Heart left ventricle (tissue), 16 donors: ENCODE data around the gene MPV17L2. TPM values are rescaled to one million over a fixed set of nuclear protein-coding genes. Genes with fewer than 3 reads are reported as not detected.

Experiments
- ATAC-seq, 4 donors: fragments of 200-7000 bp; cut with Tn5 transposase; one replicate each; pipeline ENCODE4 v1.9.1; 2020 to 2022; ENCODE audit warnings: moderate library complexity in 4 of 4, mild to moderate bottlenecking in 3 of 4, moderate number of reproducible peaks in 1 of 4
- DNase-seq, 5 donors: peaks; one replicate each; pipeline ENCODE4 v3.0.0-alpha.2; 2020
- H3K27ac ChIP-seq, 12 donors: fragments of 200-600 bp; sonication (generic) in 4 of 12; one replicate each; pipeline versions ENCODE4 v1.5.0 to v1.8.0; 2016 to 2022; ENCODE audit warnings: mild to moderate bottlenecking in 2 of 12
- H3K27me3 ChIP-seq, 9 donors: fragments of 200-600 bp; sonication (generic) in 2 of 9; one replicate each; pipeline versions ENCODE4 v1.5.1 to v1.8.0; 2016 to 2022; ENCODE audit warnings: mild to moderate bottlenecking in 3 of 9
- H3K36me3 ChIP-seq, 9 donors: fragments of 200-600 bp; sonication (generic) in 2 of 9; one replicate each; pipeline versions ENCODE4 v1.5.0 to v1.8.0; 2018 to 2022; ENCODE audit warnings: mild to moderate bottlenecking in 2 of 9
- H3K4me1 ChIP-seq, 12 donors: fragments of 200-600 bp; sonication (generic) in 4 of 12; one replicate each; pipeline versions ENCODE4 v1.5.0 to v1.8.0; 2016 to 2022; ENCODE audit warnings: mild to moderate bottlenecking in 3 of 12
- H3K4me3 ChIP-seq, 12 donors: fragments of 200-600 bp; sonication (generic) in 4 of 12; one replicate each; pipeline versions ENCODE4 v1.5.0 to v1.8.0; 2017 to 2022; ENCODE audit warnings: mild to moderate bottlenecking in 9 of 12, moderate library complexity in 4 of 12
- H3K9me3 ChIP-seq, 12 donors: fragments of 200-600 bp; sonication (generic) in 4 of 12; one replicate each; pipeline versions ENCODE4 v1.5.0 to v1.8.0; 2016 to 2022; ENCODE audit warnings: mild to moderate bottlenecking in 1 of 12
- CTCF ChIP-seq, 12 donors: fragments of 200-600 bp; sonication (generic) in 4 of 12; IDR thresholded peaks; one replicate each; pipeline versions ENCODE4 v1.5.0 to v1.8.0; 2018 to 2022; ENCODE audit warnings: antibody characterized with exemption in 12 of 12, mild to moderate bottlenecking in 5 of 12
- POLR2A ChIP-seq, 2 donors: fragments of 450-650 bp; IDR thresholded peaks; one replicate each; pipeline ENCODE4 v1.6.1; 2017; ENCODE audit warnings: antibody characterized with exemption in 2 of 2, mild to moderate bottlenecking in 2 of 2, moderate library complexity in 2 of 2
- WGBS, 4 donors: extraction: QIAGEN DNeasy Blood & Tissue Kit in 2 of 4; methylation state at CpG; one replicate each; pipeline versions ENCODE4 v1.1.5 to v1.1.7; 2013 to 2018; 5-methylcytosine and 5-hydroxymethylcytosine counted together
- intact Hi-C, 10 donors: fragments of 100-400 bp; cut with DNase I; formaldehyde crosslinking; loops; one replicate each; pipeline versions ENCODE4 v1.11.1 to v1.14.2; 2022
- polyA plus RNA-seq, 2 donors: library from polyadenylated mRNA; stranded (reverse); fragments of 200-250 nt; gene quantifications; one replicate each; pipeline ENCODE4 v1.2.3, GENCODE V29; 2013
- total RNA-seq, 9 donors: library from RNA; depleted of rRNA in 2 of 9; stranded (reverse); fragments of >200 nt in 2 of 9; fragmentation: NEBNext Ultra II Directional in 3 of 9; extraction: Animal tissue kit (Norgen Biotek cat#: 25700) in 3 of 9; gene quantifications; one replicate each; pipeline versions ENCODE4 v1.1.0 to v1.2.4, GENCODE V29; 2016 to 2023
- donor health status: ischemic (EF 13 %, LVEDD 7.1; RV severe dilation, severe dysfunction).
- donor health status: healthy with polysubstance abuse.
- donor health status: DM: no; HTN: yes; CAD: no.
- donor health status: DM: no; HTN: no; CAD: no.
- donor health status: ischemic (EF 25% LVEDD 6.9; RV normal size, moderate dysfunction).
- donor health status: ischemic (EF 25% LVEDD 5.7; RV mildly dilated, moderate dysfunction).
- donor health status: healthy.
- donor health status: DM: yes; HTN: yes; CAD: no.
- donor health status: ischemic (EF 35%, LVEDD 5.7; RV mildly dilated, moderate dysfunction).
- donor health status: nonischemic (EF 11% LVEDD 7.7; RV severe dilation, severe dysfunction).
- donor health status: DM: yes; HTN: yes; CAD: no.
- donor health status: PGD.
- donor health status: ischemic (EF 29% LVEDD 5.4; RV normal size, mild dysfunction).
- donor health status: nonischemic (EF 23%, LVEDD 6.1; RV moderate dilation, normal function).

Gene MPV17L2
- total and polyA plus RNA-seq, 11 donors, result 10.6 to 59.3 (median 18.9) TPM

GRCh38 chr19:18165794-18166544, 27.0 kb upstream of the MPV17L2 start:
- no peaks in the 10 kb centered on the region for H3K9me3 ChIP-seq
- no peaks in the 10 kb centered on the region for H3K27me3 ChIP-seq
- DNase-seq (no peak), ATAC-seq (no peak)
- H3K4me3 ChIP-seq, result no peak overlapping the region
- H3K4me1 ChIP-seq, result peaks cover 0 to 26% (median 6%) of the 10 kb centered on the region in 12 donors
- no peak for TF ChIP-seq CTCF (IDR thresholded peaks at IDR 0.05)
- TF ChIP-seq POLR2A (IDR thresholded peaks at IDR 0.05), result no peak
- peaks cover 0 to 78% (median 67%) of the 10 kb centered on the region in 9 donors for H3K36me3 ChIP-seq
- H3K27ac ChIP-seq, result no peak overlapping the region
- 96 to 98% (median 97%) methylated on average over 15 of the region's 15 CpGs for WGBS, 4 donors
- intact Hi-C loops, result loop anchor here in 3 of 10 donors (5.0 kb wide), 1 partner anchor 54 kb away; no protein-coding TSS in a partner anchor

- no peaks in the 10 kb centered on the region for H3K9me3 ChIP-seq
- H3K36me3 ChIP-seq, result peaks cover 0 to 77% (median 65%) of the 10 kb centered on the region in 9 donors
- H3K27ac ChIP-seq, result no peak overlapping the region
- peaks cover 0 to 30% (median 7%) of the 10 kb centered on the region in 12 donors for H3K4me1 ChIP-seq
- no peaks in the 10 kb centered on the region for H3K27me3 ChIP-seq
- intact Hi-C loops, result loop anchor here in 3 of 10 donors (5.0 kb wide), 1 partner anchor 55 kb away; no protein-coding TSS in a partner anchor
- H3K4me3 ChIP-seq, result no peak overlapping the region
- ATAC-seq (no peak), DNase-seq (no peak)
- 94 to 95% (median 95%) methylated on average over 18 to 21 of the region's 21 CpGs for WGBS, 4 donors
- TF ChIP-seq CTCF (IDR thresholded peaks at IDR 0.05), result no peak
- TF ChIP-seq POLR2A (IDR thresholded peaks at IDR 0.05), result no peak
These were observed 26.0 kb upstream of the MPV17L2 start for GRCh38 chr19:18167011-18167410.

- no peaks in the 10 kb centered on the region for H3K9me3 ChIP-seq
- peak overlapping the region in 1 of 12 donors; percentile 95 for H3K27ac ChIP-seq
- ATAC-seq (peak; percentile 15 to 62 (median 53)), DNase-seq (peak in 3 of 5 donors; percentile 33 to 52 (median 46))
- peak; percentile 45 to 76 (median 67) for TF ChIP-seq CTCF (IDR thresholded peaks at IDR 0.05)
- TF ChIP-seq POLR2A (IDR thresholded peaks at IDR 0.05), result no peak
- 71 to 78% (median 72%) methylated on average over 14 of the region's 14 CpGs for WGBS, 4 donors
- H3K36me3 ChIP-seq, result peaks cover 0 to 67% (median 58%) of the 10 kb centered on the region in 9 donors
- no peaks in the 10 kb centered on the region for H3K27me3 ChIP-seq
- H3K4me3 ChIP-seq, result no peak overlapping the region
- intact Hi-C loops, result loop anchor here in 4 of 10 donors (2.0 to 5.0 kb wide), 2 partner anchors 55 to 56 kb away; no protein-coding TSS in a partner anchor
- H3K4me1 ChIP-seq, result peaks cover 0 to 40% (median 12%) of the 10 kb centered on the region in 12 donors
These were observed 24.9 kb upstream of the MPV17L2 start for GRCh38 chr19:18167975-18168645.
